Esophagus mucosa (tissue), 1 donor: ENCODE data around the gene PNLIPRP2. TPM values are rescaled to one million over a fixed set of nuclear protein-coding genes. Genes with fewer than 3 reads are reported as not detected.

Experiments
- ATAC-seq: fragments of 200-7000 bp; cut with Tn5 transposase; one replicate; pipeline ENCODE4 v1.9.1; 2020
- total RNA-seq: library from RNA; stranded (reverse); gene quantifications from one replicate; pipeline ENCODE4 v1.2.4, GENCODE V29; 2023
- donor health status: DM: yes; HTN: yes; CAD: no.

The PNLIPRP2 gene
- total RNA-seq, 1 donor from 2014 or later, result not detected

DNA sequence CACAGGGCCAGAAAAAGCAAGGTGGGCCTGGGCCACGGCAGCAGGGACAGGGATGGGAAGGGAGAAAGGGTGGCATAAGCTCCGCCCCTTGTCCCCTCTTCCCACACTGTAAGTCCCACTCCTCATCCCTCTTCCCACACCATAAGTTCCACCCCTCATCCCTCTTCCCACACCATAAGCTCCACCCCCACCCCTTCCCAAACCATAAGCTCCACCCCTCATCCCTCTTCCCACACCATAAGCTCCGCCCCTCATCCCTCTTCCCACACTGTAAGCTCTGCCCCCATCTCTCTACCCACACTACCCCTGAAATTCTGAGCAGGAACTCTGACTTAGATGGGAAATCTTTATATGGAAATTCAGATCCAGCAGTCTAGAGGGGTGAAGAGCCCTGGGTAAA is 65.9 kb downstream of the PNLIPRP2 start:
- ATAC-seq, result no peak

DNA sequence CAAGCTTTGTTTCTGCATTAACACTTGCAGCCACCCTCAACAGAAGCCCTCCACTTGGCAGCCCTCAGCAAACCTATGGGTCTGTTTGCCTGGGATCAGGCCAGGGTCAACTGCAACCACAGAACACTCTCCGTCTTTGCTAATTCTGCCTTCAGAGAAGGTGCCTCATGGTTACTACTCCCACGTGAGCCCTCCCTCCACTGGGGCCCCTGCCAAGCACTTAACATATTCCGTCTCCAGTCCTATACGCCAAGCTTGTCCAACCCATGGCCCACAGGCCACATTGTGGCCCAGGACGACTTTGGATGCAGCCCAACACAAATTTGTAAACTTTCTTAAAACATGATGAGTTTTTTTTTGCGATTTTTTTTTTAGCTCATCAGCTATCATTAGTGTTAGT is 66.9 kb downstream of the PNLIPRP2 start:
- no peak for ATAC-seq

DNA sequence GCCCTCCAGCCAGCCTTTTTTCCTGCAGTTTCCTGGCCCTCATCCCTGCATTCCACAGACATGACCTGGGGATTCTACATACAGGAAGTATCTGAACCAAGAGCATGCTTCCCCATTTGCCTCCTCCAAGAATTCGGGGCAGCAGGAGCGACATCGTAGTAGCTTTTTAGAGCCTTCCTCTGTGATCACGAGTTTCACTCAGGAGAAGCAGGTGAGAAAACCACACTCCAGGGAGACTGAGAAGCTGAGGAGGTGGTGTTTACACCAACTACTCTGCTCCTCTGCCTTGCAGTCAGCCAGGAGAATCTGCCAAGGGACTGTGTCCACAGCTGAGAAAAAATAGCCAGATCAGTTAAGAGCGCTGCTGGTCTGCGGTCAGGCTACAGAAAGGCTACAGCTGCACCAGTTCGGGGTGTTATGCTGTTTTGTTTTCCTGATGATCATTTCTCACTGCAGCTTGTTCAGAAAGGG is 67.5 kb downstream of the PNLIPRP2 start:
- ATAC-seq, result no peak

GRCh38 chr10:116688741-116689495 is 68.2 kb downstream of the PNLIPRP2 start:
- ATAC-seq, result no peak

- no peak for ATAC-seq
These were observed 69.0 kb downstream of the PNLIPRP2 start for GRCh38 chr10:116689744-116690143.

DNA sequence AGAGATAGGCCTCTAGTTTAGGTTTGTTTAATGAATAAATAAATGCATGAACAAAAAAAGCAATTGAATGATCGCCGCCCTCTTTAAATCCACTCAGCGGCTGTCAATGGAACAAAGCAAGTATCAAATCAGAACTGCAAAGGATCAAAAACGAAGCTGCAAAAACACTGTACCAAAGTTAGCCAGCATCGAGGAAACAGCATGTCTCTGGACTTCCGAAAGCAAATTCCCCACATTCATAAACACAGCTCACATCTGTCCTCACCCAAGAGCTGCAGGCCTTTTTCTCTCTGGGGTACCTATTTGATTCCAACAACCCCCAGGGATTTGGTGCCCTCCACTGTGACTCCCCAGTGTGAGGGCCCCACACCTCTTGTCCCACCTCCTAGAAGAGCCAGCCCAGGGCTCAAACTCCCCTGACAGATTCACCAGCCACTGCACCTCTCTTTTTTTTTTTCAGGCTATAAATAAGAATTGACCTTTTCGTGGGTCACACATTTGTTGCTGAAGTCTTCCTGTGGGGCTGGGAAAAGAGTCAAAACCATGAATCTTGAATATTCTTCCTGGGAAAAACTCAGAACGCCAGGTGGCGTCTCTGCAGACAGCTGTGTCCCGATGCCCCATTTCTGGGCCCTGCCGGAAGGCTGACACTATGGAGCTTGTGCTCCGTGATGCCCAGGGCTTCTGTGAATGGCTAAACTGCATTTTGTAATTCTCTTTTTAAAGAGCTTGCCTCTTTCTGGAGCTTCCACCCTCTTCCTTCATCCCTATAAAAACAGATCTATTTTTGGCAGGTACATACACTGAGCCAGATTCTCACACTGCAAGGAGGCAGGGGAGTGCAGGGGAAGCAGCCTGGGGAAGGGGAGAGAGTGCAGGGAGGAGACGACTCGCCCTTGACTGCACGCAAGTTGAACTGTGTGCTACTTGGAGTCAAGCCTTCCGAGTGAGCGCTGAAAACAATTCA is 69.9 kb downstream of the PNLIPRP2 start:
- ATAC-seq, result no peak

GRCh38 chr10:116691635-116692034 is 70.9 kb downstream of the PNLIPRP2 start:
- ATAC-seq, result no peak

- no peak for ATAC-seq
These were observed 71.5 kb downstream of the PNLIPRP2 start for GRCh38 chr10:116692225-116692624.

DNA sequence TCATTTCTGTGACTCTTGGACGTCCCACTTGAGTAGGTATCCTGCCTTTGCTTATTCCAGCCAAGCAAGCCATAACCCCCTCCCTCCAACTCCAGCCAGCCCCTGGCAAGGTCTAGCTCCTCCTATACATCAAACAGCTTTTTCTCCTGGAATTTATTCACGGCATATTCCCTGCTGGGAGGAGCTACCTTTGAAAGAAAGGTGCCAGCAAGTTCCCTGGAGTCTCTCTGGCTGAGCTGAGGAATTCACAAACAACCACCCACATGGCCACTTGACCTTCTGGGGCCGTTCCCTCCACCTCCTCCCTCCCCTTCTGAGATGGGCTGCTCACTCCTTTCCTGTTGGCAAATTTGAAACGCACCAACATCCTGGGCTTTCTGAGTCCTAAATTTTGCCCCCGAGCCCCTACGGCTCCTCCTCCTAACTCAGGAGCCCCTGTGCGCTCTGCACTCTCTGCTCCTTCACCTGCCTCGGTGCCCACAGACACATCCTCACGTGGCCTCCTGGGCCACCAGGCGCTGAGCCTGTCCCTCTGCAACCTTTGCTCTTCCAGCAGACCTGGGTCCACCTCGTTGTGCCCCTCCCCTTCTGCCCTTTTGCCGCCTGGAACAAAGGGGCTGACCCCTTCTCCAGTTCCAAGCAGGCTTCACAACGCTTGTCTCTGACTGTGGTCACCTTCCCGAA is 73.6 kb downstream of the PNLIPRP2 start:
- no peak for ATAC-seq

Other genes with a start within 250 kb of the PNLIPRP2 start
- 1.2 TPM for gene PNLIPRP3, start 193.1 kb upstream of the PNLIPRP2 start, total RNA-seq
- gene PNLIP, start 75.0 kb upstream of the PNLIPRP2 start, total RNA-seq, result not detected
- gene PNLIPRP1, start 30.0 kb upstream of the PNLIPRP2 start, total RNA-seq, result not detected
- 3.9 TPM for gene HSPA12A, start 121.6 kb downstream of the PNLIPRP2 start, total RNA-seq
- not detected for gene ENO4, start 228.5 kb downstream of the PNLIPRP2 start, total RNA-seq